ENCODE measurements around the gene PDZK1IP1. TPM values are rescaled to one million over a fixed set of nuclear protein-coding genes. Genes with fewer than 3 reads are reported as not detected.

Gene PDZK1IP1
- total and polyA plus RNA-seq, 2 donors (not counting 3 experiments of a cell fraction or from before 2014, with no cell fraction given), result 0.52 TPM; not detected in 1

GRCh38 chr1:47137925-47138615 is 51.8 kb downstream of the PDZK1IP1 start:
- Histone ChIP-seq H2AFZ (ENCODE audit: low read depth, low read length) (no peak overlapping the region), H3K9me3 (replicated peaks; ENCODE audit: control insufficient read depth, insufficient read depth, low read length) (no peaks in the 10 kb centered on the region), H3K4me1 (ENCODE audit: control insufficient read depth, extremely low read depth, insufficient read depth, low read length) (no peaks in the 10 kb centered on the region), H3K9ac (replicated peaks; ENCODE audit: extremely low read depth, insufficient read depth, low read length) (no peak overlapping the region), H3K36me3 (ENCODE audit: control insufficient read depth in 2 of 2, extremely low read depth in 1 of 2, insufficient read depth in 2 of 2, low read length in 2 of 2) (no peaks in the 10 kb centered on the region), H3K79me2 (ENCODE audit: control insufficient read depth, insufficient read depth, low read length) (no peaks in the 10 kb centered on the region), H3K9me1 (replicated peaks; ENCODE audit: control insufficient read depth, extremely low read depth, insufficient read depth, low read length) (no peaks in the 10 kb centered on the region), H3K4me2 (ENCODE audit: insufficient read depth, low read length) (no peak overlapping the region), H4K20me1 (replicated peaks; ENCODE audit: control insufficient read depth, extremely low read depth, insufficient read depth, low read length) (no peaks in the 10 kb centered on the region), H3K4me3 (replicated peaks in 1 of 3; ENCODE audit: insufficient read depth in 1 of 3, low read depth in 1 of 3, low read length in 3 of 3) (no peak overlapping the region), H3K27ac (ENCODE audit: insufficient read depth, low read depth, low read length) (no peak overlapping the region), H3K27me3 (ENCODE audit: control insufficient read depth in 2 of 2, insufficient read depth in 2 of 2, low read length in 2 of 2) (no peaks in the 10 kb centered on the region)
- intact Hi-C loops (cut with micrococcal nuclease), result no loop called here
- no peak for FAIRE-seq
- BruUV-seq (replicated peaks), result no TSS peak
- CTCF ChIA-PET, result no interaction called here
- dilution Hi-C loops (cut with MboI; ENCODE audit: extremely low pct_ligation_motif_present, low sequenced_read_pairs), result no loop called here
- POLR2A ChIA-PET, result no interaction called here
- TF ChIP-seq MYC (IDR thresholded peaks at IDR 0.05; ENCODE audit: low read depth, low read length) (no peak), EZH2 (IDR thresholded peaks at IDR 0.05; ENCODE audit: borderline replicate concordance, low read depth, low read length, severe bottlenecking) (no peak), GATA2 (IDR thresholded peaks at IDR 0.05; ENCODE audit: insufficient read depth, insufficient read length, low read depth, low read length) (no peak), POLR2A (IDR thresholded peaks at IDR 0.05; ENCODE audit: low read depth, low read length) (no peak), JUN (IDR thresholded peaks at IDR 0.05; ENCODE audit: borderline replicate concordance, insufficient read depth, insufficient read length, low read depth) (no peak), POLR2AphosphoS5 (IDR thresholded peaks at IDR 0.05; ENCODE audit: insufficient read depth, low read depth, low read length) (no peak), FOS (IDR thresholded peaks at IDR 0.05; ENCODE audit: borderline replicate concordance, insufficient read depth, low read length) (no peak)
- TF ChIP-seq, protein P1, sequence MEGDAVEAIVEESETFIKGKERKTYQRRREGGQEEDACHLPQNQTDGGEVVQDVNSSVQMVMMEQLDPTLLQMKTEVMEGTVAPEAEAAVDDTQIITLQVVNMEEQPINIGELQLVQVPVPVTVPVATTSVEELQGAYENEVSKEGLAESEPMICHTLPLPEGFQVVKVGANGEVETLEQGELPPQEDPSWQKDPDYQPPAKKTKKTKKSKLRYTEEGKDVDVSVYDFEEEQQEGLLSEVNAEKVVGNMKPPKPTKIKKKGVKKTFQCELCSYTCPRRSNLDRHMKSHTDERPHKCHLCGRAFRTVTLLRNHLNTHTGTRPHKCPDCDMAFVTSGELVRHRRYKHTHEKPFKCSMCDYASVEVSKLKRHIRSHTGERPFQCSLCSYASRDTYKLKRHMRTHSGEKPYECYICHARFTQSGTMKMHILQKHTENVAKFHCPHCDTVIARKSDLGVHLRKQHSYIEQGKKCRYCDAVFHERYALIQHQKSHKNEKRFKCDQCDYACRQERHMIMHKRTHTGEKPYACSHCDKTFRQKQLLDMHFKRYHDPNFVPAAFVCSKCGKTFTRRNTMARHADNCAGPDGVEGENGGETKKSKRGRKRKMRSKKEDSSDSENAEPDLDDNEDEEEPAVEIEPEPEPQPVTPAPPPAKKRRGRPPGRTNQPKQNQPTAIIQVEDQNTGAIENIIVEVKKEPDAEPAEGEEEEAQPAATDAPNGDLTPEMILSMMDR (IDR thresholded peaks at IDR 0.05; ENCODE audit: extremely low read depth in 1 of 2, insufficient read depth in 1 of 2, low read depth in 1 of 2, low read length in 2 of 2), result no peak
- TF ChIP-seq, protein P2, sequence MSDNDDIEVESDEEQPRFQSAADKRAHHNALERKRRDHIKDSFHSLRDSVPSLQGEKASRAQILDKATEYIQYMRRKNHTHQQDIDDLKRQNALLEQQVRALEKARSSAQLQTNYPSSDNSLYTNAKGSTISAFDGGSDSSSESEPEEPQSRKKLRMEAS (IDR thresholded peaks at IDR 0.05; ENCODE audit: insufficient read depth, insufficient read length), result no peak
- DNase-seq (ENCODE audit: low read depth, low spot score), result no peak
